PC-9 (cell line): ENCODE data around the gene SDC1. TPM values are rescaled to one million over a fixed set of nuclear protein-coding genes. Genes with fewer than 3 reads are reported as not detected.

Experiments used
- BruUV-seq: library from RNA; stranded (reverse); fragments of 400-500 nt; replicated peaks from 2 replicates; lab custom pipeline; 2021; lab: Mats Ljungman, UMichigan
- CTCF ChIA-PET: fragments of 300-600 bp; sonication (Branson Sonifier 250); formaldehyde crosslinking; loops from one replicate; lab custom pipeline; 2022; ENCODE audit warnings: antibody characterized with exemption; lab: Charles Lee
- POLR2A ChIA-PET: fragments of 300-600 bp; sonication (Branson Sonifier 250); formaldehyde crosslinking; loops from one replicate; lab custom pipeline; 2022; ENCODE audit warnings: antibody characterized with exemption; ENCODE audit not compliant: unreplicated experiment; lab: Charles Lee
- DNase-seq, 2 experiments: peaks; one replicate each; pipeline versions ENCODE4 v3.0.0 to v3.0.0-alpha.2; 2015 to 2022; ENCODE audit warnings: mixed read lengths in 1 of 2
- H2AFZ ChIP-seq: fragments of 200-600 bp; sonication (generic); 2 replicates; pipeline ENCODE4 v1.8.1; 2017; ENCODE audit warnings: antibody characterized with exemption
- H3F3A ChIP-seq: fragments of 200-600 bp; sonication (generic); 2 replicates; pipeline ENCODE4 v1.8.1; 2017; ENCODE audit warnings: antibody characterized with exemption, mild to moderate bottlenecking, low read depth; ENCODE audit not compliant: insufficient read depth
- H3K27ac ChIP-seq: fragments of 200-600 bp; sonication (generic); 2 replicates; pipeline ENCODE4 v1.6.1; 2016; ENCODE audit warnings: mixed run types
- H3K27me3 ChIP-seq: fragments of 200-600 bp; sonication (generic); 2 replicates; pipeline ENCODE4 v1.6.1; 2016; ENCODE audit warnings: low read depth, mixed run types; ENCODE audit not compliant: insufficient read depth
- H3K36me3 ChIP-seq: fragments of 200-600 bp; sonication (generic); 2 replicates; pipeline ENCODE4 v1.6.1; 2016; ENCODE audit warnings: low read depth, mixed run types
- H3K4me1 ChIP-seq: fragments of 200-600 bp; sonication (generic); replicated peaks from 2 replicates; pipeline ENCODE4 v1.6.1; 2016; ENCODE audit warnings: mixed run types; ENCODE audit not compliant: insufficient read depth
- H3K4me2 ChIP-seq: fragments of 200-600 bp; sonication (generic); 2 replicates; pipeline ENCODE4 v1.6.1; 2017; ENCODE audit warnings: mixed run types
- H3K4me3 ChIP-seq: fragments of 200-600 bp; sonication (generic); 2 replicates; pipeline ENCODE4 v1.6.1; 2016; ENCODE audit warnings: mixed run types
- H3K79me2 ChIP-seq: fragments of 200-600 bp; sonication (generic); 2 replicates; pipeline ENCODE4 v1.6.1; 2017; ENCODE audit warnings: low read depth, mixed run types
- H3K9me2 ChIP-seq: fragments of 200-600 bp; sonication (generic); 2 replicates; pipeline ENCODE4 v1.8.1; 2017; ENCODE audit warnings: mild to moderate bottlenecking; ENCODE audit not compliant: insufficient read depth
- H3K9me3 ChIP-seq: fragments of 200-600 bp; sonication (generic); 2 replicates; pipeline ENCODE4 v1.8.1; 2016; ENCODE audit warnings: low read depth; ENCODE audit not compliant: insufficient read depth
- H4K20me1 ChIP-seq: fragments of 200-600 bp; sonication (generic); 2 replicates; pipeline ENCODE4 v1.8.1; 2017; ENCODE audit not compliant: insufficient read depth
- EZH2 ChIP-seq: fragments of 200-600 bp; sonication (generic); IDR thresholded peaks from 2 replicates; pipeline ENCODE4 v1.8.0; 2017; ENCODE audit warnings: antibody characterized with exemption, low read depth
- intact Hi-C: fragments of 100-400 bp; cut with micrococcal nuclease; formaldehyde crosslinking; loops from one replicate; pipeline ENCODE4 v1.10.0; 2022; ENCODE audit not compliant: unreplicated experiment
- total RNA-seq: library from RNA; stranded (reverse); gene quantifications from 2 replicates; pipeline ENCODE4 v1.2.3, GENCODE V29; 2021
- TF ChIP-seq, protein P1 (sequence below): fragments of 200-600 bp; sonication (generic); conservative IDR thresholded peaks from 2 replicates; pipeline ENCODE4 v1.6.1; 2017; ENCODE audit warnings: mixed run types, antibody characterized with exemption, mild to moderate bottlenecking, moderate library complexity

SDC1 gene
- total RNA-seq, 1 experiment from 2014 or later = 128 TPM

GRCh38 chr2:20171445-20171977 lies 53.4 kb downstream of the SDC1 start:
- H3K4me3 ChIP-seq = no peak overlapping the region
- no peaks in the 10 kb centered on the region for H3K36me3 ChIP-seq
- H3K4me2 ChIP-seq = no peak overlapping the region
- no peaks in the 10 kb centered on the region for H3K27me3 ChIP-seq
- H3K9me3 ChIP-seq = no peaks in the 10 kb centered on the region
- no peaks in the 10 kb centered on the region for H4K20me1 ChIP-seq
- no peaks in the 10 kb centered on the region for H3F3A ChIP-seq
- ChIA-PET CTCF (no interaction called here), POLR2A (no interaction called here)
- no peaks in the 10 kb centered on the region for H3K79me2 ChIP-seq
- no peak overlapping the region for H2AFZ ChIP-seq
- BruUV-seq = no TSS peak
- H3K4me1 ChIP-seq = peaks cover 10% of the 10 kb centered on the region
- no peaks in the 10 kb centered on the region for H3K9me2 ChIP-seq
- no peak for TF ChIP-seq EZH2
- TF ChIP-seq, protein P1, sequence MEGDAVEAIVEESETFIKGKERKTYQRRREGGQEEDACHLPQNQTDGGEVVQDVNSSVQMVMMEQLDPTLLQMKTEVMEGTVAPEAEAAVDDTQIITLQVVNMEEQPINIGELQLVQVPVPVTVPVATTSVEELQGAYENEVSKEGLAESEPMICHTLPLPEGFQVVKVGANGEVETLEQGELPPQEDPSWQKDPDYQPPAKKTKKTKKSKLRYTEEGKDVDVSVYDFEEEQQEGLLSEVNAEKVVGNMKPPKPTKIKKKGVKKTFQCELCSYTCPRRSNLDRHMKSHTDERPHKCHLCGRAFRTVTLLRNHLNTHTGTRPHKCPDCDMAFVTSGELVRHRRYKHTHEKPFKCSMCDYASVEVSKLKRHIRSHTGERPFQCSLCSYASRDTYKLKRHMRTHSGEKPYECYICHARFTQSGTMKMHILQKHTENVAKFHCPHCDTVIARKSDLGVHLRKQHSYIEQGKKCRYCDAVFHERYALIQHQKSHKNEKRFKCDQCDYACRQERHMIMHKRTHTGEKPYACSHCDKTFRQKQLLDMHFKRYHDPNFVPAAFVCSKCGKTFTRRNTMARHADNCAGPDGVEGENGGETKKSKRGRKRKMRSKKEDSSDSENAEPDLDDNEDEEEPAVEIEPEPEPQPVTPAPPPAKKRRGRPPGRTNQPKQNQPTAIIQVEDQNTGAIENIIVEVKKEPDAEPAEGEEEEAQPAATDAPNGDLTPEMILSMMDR = no peak
- DNase-seq = no peak
- no peak overlapping the region for H3K27ac ChIP-seq
- intact Hi-C loops = no loop called here

DNA sequence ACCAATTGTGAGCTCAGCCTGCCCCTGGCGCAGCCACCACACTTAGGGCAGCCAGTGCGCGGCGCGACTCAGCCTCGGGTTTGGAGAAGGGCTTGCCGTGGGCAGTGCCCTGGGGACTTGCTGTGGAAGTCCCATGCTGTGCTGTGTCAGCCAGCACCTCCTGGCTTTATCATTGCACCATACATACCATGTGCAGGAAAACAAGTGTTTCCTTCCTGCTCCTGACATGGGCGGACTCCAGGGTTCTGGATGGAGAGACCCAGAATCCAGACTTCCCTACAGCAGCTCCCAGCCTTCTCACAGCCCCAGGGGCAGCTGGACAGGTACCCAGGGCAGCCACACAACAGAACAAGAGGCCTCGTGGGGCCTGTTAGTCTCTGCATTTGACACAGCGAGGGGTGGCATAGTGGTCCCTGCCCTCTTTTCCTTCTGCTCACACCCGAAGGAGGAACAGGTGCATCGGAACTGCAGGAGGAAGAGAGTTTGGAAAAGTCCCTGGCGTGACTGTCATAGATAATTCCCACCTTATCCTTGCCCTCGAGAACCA lies 54.2 kb downstream of the SDC1 start:
- no TSS peak for BruUV-seq
- no peaks in the 10 kb centered on the region for H3K36me3 ChIP-seq
- H4K20me1 ChIP-seq = no peaks in the 10 kb centered on the region
- no peak overlapping the region for H3K4me2 ChIP-seq
- peaks cover under 1% of the 10 kb centered on the region; the same call in 1 of the 2 replicates for H3F3A ChIP-seq
- peaks cover 16% of the 10 kb centered on the region for H3K4me1 ChIP-seq
- ChIA-PET CTCF (no interaction called here), POLR2A (no interaction called here)
- H3K79me2 ChIP-seq = no peaks in the 10 kb centered on the region
- TF ChIP-seq, protein P1 = no peak
- no peak for TF ChIP-seq EZH2
- no peak overlapping the region for H2AFZ ChIP-seq
- no peaks in the 10 kb centered on the region for H3K9me3 ChIP-seq
- no peaks in the 10 kb centered on the region for H3K9me2 ChIP-seq
- H3K27me3 ChIP-seq = no peaks in the 10 kb centered on the region
- no peak overlapping the region for H3K4me3 ChIP-seq
- no peak overlapping the region for H3K27ac ChIP-seq
- intact Hi-C loops = no loop called here
- DNase-seq = no peak

GRCh38 chr2:20169796-20170703 lies 54.9 kb downstream of the SDC1 start:
- ChIA-PET CTCF (no interaction called here), POLR2A (no interaction called here)
- BruUV-seq = no TSS peak
- Histone ChIP-seq H3K4me3 (no peak overlapping the region), H2AFZ (no peak overlapping the region), H3K4me2 (no peak overlapping the region), H3K4me1 (peaks cover 16% of the 10 kb centered on the region), H3F3A (peaks cover 7% of the 10 kb centered on the region; the same call in 1 of the 2 replicates), H3K9me2 (no peaks in the 10 kb centered on the region), H3K36me3 (no peaks in the 10 kb centered on the region), H3K27ac (no peak overlapping the region), H4K20me1 (no peaks in the 10 kb centered on the region), H3K79me2 (no peaks in the 10 kb centered on the region), H3K9me3 (no peaks in the 10 kb centered on the region), H3K27me3 (no peaks in the 10 kb centered on the region)
- TF ChIP-seq EZH2 = no peak
- TF ChIP-seq, protein P1 = no peak
- no peak for DNase-seq
- intact Hi-C loops = no loop called here
